ENCODE data around the gene WIPF2.
"Not testable (repeated sequence)": the region's sequence is repeated elsewhere in the genome, so short reads cannot be mapped to it uniquely, and the experiment has no call there.

WIPF2 gene

GRCh38 chr17:40297511-40297910 is 78.4 kb downstream of the WIPF2 start:
- Histone ChIP-seq H3K4me3 (ENCODE audit: low read length) (no peak overlapping the region), H2AK5ac (ENCODE audit: low read length) (no peak overlapping the region), H3K23ac (ENCODE audit: low read length) (no peak overlapping the region), H2BK5ac (ENCODE audit: low read length) (no peak overlapping the region), H2BK15ac (replicated peaks; ENCODE audit: low read depth) (no peak overlapping the region), H3K4ac (ENCODE audit: low read depth, low read length) (no peak overlapping the region), H3K79me2 (ENCODE audit: control insufficient read depth, insufficient read depth, low read length) (peaks cover 1% of the 10 kb centered on the region), H3K79me1 (ENCODE audit: low read length) (peaks cover 5% of the 10 kb centered on the region), H3K56ac (ENCODE audit: low read length) (no peak overlapping the region), H2BK120ac (ENCODE audit: low read depth, low read length) (no peak overlapping the region), H3K9ac (ENCODE audit: low read length) (no peak overlapping the region), H3K4me2 (ENCODE audit: low read length) (no peak overlapping the region), H4K8ac (ENCODE audit: low read depth, low read length) (no peak overlapping the region), H3K27ac (ENCODE audit: low read depth, low read length) (no peak overlapping the region), H3K18ac (ENCODE audit: low read length) (no peak overlapping the region), H3K27me3 (ENCODE audit: insufficient read depth, low read length, poor library complexity) (no peaks in the 10 kb centered on the region), H3K36me3 (ENCODE audit: control insufficient read depth, insufficient read depth, low read length) (peaks cover 6% of the 10 kb centered on the region), H4K5ac (ENCODE audit: low read length) (no peak overlapping the region), H3K4me1 (ENCODE audit: control insufficient read depth, low read depth, low read length) (no peaks in the 10 kb centered on the region)
- no peak for DNase-seq
- no CpG with 5 or more reads among the region's 2 CpGs for WGBS (ENCODE audit: extremely low coverage, insufficient coverage, low lambda C conversion rate)

GRCh38 chr17:40298726-40299125 is 79.6 kb downstream of the WIPF2 start:
- no peak overlapping the region for H3K4me2 ChIP-seq (ENCODE audit: low read length)
- no peak overlapping the region for H2BK120ac ChIP-seq (ENCODE audit: low read depth, low read length)
- H3K79me1 ChIP-seq (ENCODE audit: low read length) = peaks cover 5% of the 10 kb centered on the region
- H4K8ac ChIP-seq (ENCODE audit: low read depth, low read length) = no peak overlapping the region
- no peak overlapping the region for H3K9ac ChIP-seq (ENCODE audit: low read length)
- peaks cover 8% of the 10 kb centered on the region for H3K36me3 ChIP-seq (ENCODE audit: control insufficient read depth, insufficient read depth, low read length)
- no peak overlapping the region for H3K27ac ChIP-seq (ENCODE audit: low read depth, low read length)
- no peak overlapping the region for H3K4me3 ChIP-seq (ENCODE audit: low read length)
- H3K4ac ChIP-seq (ENCODE audit: low read depth, low read length) = no peak overlapping the region
- H2AK5ac ChIP-seq (ENCODE audit: low read length) = no peak overlapping the region
- H2BK15ac ChIP-seq (replicated peaks; ENCODE audit: low read depth) = no peak overlapping the region
- H3K27me3 ChIP-seq (ENCODE audit: insufficient read depth, low read length, poor library complexity) = no peaks in the 10 kb centered on the region
- no peak overlapping the region for H3K23ac ChIP-seq (ENCODE audit: low read length)
- no peaks in the 10 kb centered on the region for H3K4me1 ChIP-seq (ENCODE audit: control insufficient read depth, low read depth, low read length)
- H3K56ac ChIP-seq (ENCODE audit: low read length) = no peak overlapping the region
- H3K79me2 ChIP-seq (ENCODE audit: control insufficient read depth, insufficient read depth, low read length) = peaks cover 3% of the 10 kb centered on the region
- H3K18ac ChIP-seq (ENCODE audit: low read length) = no peak overlapping the region
- no peak for DNase-seq
- no peak overlapping the region for H4K5ac ChIP-seq (ENCODE audit: low read length)
- no peak overlapping the region for H2BK5ac ChIP-seq (ENCODE audit: low read length)
- no CpG with 5 or more reads among the region's 3 CpGs for WGBS (ENCODE audit: extremely low coverage, insufficient coverage, low lambda C conversion rate)

GRCh38 chr17:40299159-40299757 is 80.2 kb downstream of the WIPF2 start:
- not testable (repeated sequence) for H3K79me2 ChIP-seq (ENCODE audit: control insufficient read depth, insufficient read depth, low read length); H2BK120ac ChIP-seq (ENCODE audit: low read depth, low read length); H2BK5ac ChIP-seq (ENCODE audit: low read length); H2AK5ac ChIP-seq (ENCODE audit: low read length); H3K4me3 ChIP-seq (ENCODE audit: low read length); H3K9ac ChIP-seq (ENCODE audit: low read length); H3K4me1 ChIP-seq (ENCODE audit: control insufficient read depth, low read depth, low read length); H3K4ac ChIP-seq (ENCODE audit: low read depth, low read length); H2BK15ac ChIP-seq (replicated peaks; ENCODE audit: low read depth); H3K36me3 ChIP-seq (ENCODE audit: control insufficient read depth, insufficient read depth, low read length); H3K18ac ChIP-seq (ENCODE audit: low read length); H4K8ac ChIP-seq (ENCODE audit: low read depth, low read length); H3K27ac ChIP-seq (ENCODE audit: low read depth, low read length); H3K4me2 ChIP-seq (ENCODE audit: low read length); H3K79me1 ChIP-seq (ENCODE audit: low read length); H3K56ac ChIP-seq (ENCODE audit: low read length); H4K5ac ChIP-seq (ENCODE audit: low read length); H3K27me3 ChIP-seq (ENCODE audit: insufficient read depth, low read length, poor library complexity); H3K23ac ChIP-seq (ENCODE audit: low read length); DNase-seq
- no CpG with 5 or more reads among the region's 7 CpGs for WGBS (ENCODE audit: extremely low coverage, insufficient coverage, low lambda C conversion rate)

- Histone ChIP-seq H3K79me1 (ENCODE audit: low read length) (peaks cover 4% of the 10 kb centered on the region), H3K79me2 (ENCODE audit: control insufficient read depth, insufficient read depth, low read length) (peaks cover 3% of the 10 kb centered on the region), H3K4me1 (ENCODE audit: control insufficient read depth, low read depth, low read length) (peaks cover 2% of the 10 kb centered on the region), H4K8ac (ENCODE audit: low read depth, low read length) (no peak overlapping the region), H3K27ac (ENCODE audit: low read depth, low read length) (no peak overlapping the region), H3K4me2 (ENCODE audit: low read length) (no peak overlapping the region), H3K36me3 (ENCODE audit: control insufficient read depth, insufficient read depth, low read length) (peaks cover 6% of the 10 kb centered on the region), H2BK120ac (ENCODE audit: low read depth, low read length) (no peak overlapping the region), H2BK5ac (ENCODE audit: low read length) (no peak overlapping the region), H3K23ac (ENCODE audit: low read length) (no peak overlapping the region), H2AK5ac (ENCODE audit: low read length) (no peak overlapping the region), H3K9ac (ENCODE audit: low read length) (no peak overlapping the region), H3K4me3 (ENCODE audit: low read length) (no peak overlapping the region), H3K27me3 (ENCODE audit: insufficient read depth, low read length, poor library complexity) (no peaks in the 10 kb centered on the region), H3K56ac (ENCODE audit: low read length) (no peak overlapping the region), H3K18ac (ENCODE audit: low read length) (no peak overlapping the region), H2BK15ac (replicated peaks; ENCODE audit: low read depth) (no peak overlapping the region), H3K4ac (ENCODE audit: low read depth, low read length) (no peak overlapping the region), H4K5ac (ENCODE audit: low read length) (no peak overlapping the region)
- no CpG with 5 or more reads among the region's 4 CpGs for WGBS (ENCODE audit: extremely low coverage, insufficient coverage, low lambda C conversion rate)
- DNase-seq = peak; percentile 70
These were observed 82.2 kb downstream of the WIPF2 start for GRCh38 chr17:40301315-40301714.

GRCh38 chr17:40303009-40303657 is 84.0 kb downstream of the WIPF2 start:
- Histone ChIP-seq H3K79me1 (ENCODE audit: low read length) (peaks cover 3% of the 10 kb centered on the region), H4K5ac (ENCODE audit: low read length) (no peak overlapping the region), H2BK120ac (ENCODE audit: low read depth, low read length) (no peak overlapping the region), H2AK5ac (ENCODE audit: low read length) (no peak overlapping the region), H3K9ac (ENCODE audit: low read length) (no peak overlapping the region), H3K56ac (ENCODE audit: low read length) (no peak overlapping the region), H3K4ac (ENCODE audit: low read depth, low read length) (no peak overlapping the region), H4K8ac (ENCODE audit: low read depth, low read length) (no peak overlapping the region), H3K18ac (ENCODE audit: low read length) (no peak overlapping the region), H2BK15ac (replicated peaks; ENCODE audit: low read depth) (no peak overlapping the region), H3K4me1 (ENCODE audit: control insufficient read depth, low read depth, low read length) (peaks cover 17% of the 10 kb centered on the region), H3K23ac (ENCODE audit: low read length) (no peak overlapping the region), H3K36me3 (ENCODE audit: control insufficient read depth, insufficient read depth, low read length) (peaks cover 5% of the 10 kb centered on the region), H3K27ac (ENCODE audit: low read depth, low read length) (no peak overlapping the region), H3K4me2 (ENCODE audit: low read length) (no peak overlapping the region), H2BK5ac (ENCODE audit: low read length) (no peak overlapping the region), H3K4me3 (ENCODE audit: low read length) (no peak overlapping the region), H3K79me2 (ENCODE audit: control insufficient read depth, insufficient read depth, low read length) (peaks cover 2% of the 10 kb centered on the region), H3K27me3 (ENCODE audit: insufficient read depth, low read length, poor library complexity) (no peaks in the 10 kb centered on the region)
- WGBS (ENCODE audit: extremely low coverage, insufficient coverage, low lambda C conversion rate) = no CpG with 5 or more reads among the region's 4 CpGs
- DNase-seq = peak; percentile 70

Data from mesendoderm (in vitro differentiated cells).